HG03439 (cell line): ENCODE data around the gene LBHD1.
A peak's percentile ranks its signal among the peaks of the same experiment; 100 is the strongest.
"Not testable (repeated sequence)": the region's sequence is repeated elsewhere in the genome, so short reads cannot be mapped to it uniquely, and the experiment has no call there.

ENCODE experiments used
- ATAC-seq: cut with Tn5 transposase; IDR thresholded peaks from one replicate; pipeline ENCODE4 v1.9.1; 2021; ENCODE audit warnings: mild to moderate bottlenecking, moderate library complexity; ENCODE audit not compliant: unreplicated experiment

LBHD1 gene

DNA sequence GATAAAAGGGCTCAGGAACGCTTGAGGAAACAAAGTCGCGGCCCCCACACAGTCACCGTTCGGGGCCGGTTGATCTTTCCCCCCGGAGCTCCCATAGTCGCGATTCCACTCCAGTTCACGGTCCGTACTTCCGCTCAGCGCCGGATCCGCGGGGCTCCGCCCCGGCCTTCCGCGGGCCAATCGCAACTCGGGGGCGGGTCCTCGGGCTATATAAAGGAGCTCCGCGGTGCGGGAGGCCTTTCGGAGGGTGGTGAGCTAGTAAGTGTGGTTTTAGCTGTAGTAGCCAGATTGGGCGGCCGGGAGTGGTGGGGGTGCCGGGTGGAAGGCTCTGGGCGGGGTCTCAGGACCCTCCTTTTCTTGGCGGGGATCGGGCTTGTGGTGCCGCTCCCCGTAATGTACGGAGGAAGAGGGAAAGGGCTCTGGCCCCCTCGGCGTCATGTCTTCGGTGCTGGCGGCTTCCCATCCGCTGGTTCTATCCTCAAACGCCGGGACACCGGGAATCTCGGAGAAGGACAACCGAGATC is 6.9 kb downstream of the LBHD1 start, which contains the start of the genes C11orf98 and CSKMT:
Gene C11orf98, minus strand, starts transcription at position 136 of the 524 bp plus-strand sequence. Its CDS starts 41 bp downstream, at position 95.
Gene CSKMT, plus strand, starts transcription at position 238 of the 524 bp plus-strand sequence. CDS start 568 bp downstream, outside the sequence.
- peak; percentile 81 for ATAC-seq

DNA sequence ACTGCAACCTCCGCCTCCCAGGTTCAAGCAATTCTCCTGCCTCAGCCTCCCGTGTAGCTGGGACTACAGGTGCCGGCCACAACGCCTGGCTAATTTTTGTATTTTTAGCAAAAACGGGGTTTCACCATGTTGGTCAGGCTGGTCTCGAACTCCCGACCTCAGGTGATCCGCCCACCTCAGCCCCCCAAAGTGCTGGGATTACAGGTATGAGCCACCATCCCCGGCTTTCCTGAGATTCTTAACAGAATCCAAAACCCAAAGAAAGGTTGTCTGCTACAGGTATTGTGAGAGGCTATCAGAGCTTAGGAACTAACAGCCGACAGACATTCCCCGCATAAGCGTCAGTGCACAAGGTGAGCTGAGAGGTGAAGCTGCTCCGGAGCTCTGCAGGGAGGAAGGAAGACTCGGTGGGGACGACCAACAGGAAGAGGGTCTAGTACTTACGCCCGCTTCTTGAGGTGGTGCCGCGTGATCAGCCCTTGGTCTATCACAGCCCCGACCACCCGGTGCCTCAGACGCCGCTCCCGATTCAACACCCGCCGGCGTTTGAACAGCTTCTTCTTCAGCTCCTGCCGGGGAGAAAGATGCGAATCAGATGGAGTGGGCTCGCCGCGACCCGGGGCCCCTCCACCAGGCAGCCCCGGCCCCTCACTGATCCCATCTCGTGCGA is 7.5 kb downstream of the LBHD1 start:
- peak; percentile 28 for ATAC-seq

DNA sequence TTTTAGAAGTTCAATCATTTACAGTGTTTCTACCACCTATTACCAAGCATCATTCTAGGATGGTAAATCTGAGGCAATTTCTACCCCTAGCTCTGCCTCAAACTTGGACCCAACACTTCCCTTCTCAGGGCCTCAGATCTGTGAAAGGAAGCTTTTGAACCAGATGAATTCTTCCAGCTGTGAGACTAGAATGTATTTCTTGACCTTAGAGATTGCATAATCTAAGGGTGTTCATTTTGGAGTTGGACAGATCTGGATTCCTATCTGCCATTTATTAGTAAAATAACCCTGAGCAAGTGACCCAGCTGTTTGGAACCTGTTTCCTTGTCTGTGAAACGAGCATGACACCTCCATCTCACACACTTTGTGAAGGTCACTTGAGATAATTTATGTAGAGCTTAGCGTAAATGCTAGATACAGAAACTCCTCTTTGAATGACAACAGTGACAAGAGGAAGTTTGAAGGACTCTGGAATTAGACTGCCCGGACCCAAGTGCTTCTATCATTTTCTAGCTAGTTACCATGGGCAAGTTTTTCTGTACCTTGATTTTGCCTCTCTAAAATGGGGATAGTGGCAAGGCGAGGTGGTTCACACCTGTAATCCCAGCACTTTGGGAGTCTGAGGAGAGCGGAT is 15.2 kb downstream of the LBHD1 start:
- ATAC-seq, result no peak

DNA sequence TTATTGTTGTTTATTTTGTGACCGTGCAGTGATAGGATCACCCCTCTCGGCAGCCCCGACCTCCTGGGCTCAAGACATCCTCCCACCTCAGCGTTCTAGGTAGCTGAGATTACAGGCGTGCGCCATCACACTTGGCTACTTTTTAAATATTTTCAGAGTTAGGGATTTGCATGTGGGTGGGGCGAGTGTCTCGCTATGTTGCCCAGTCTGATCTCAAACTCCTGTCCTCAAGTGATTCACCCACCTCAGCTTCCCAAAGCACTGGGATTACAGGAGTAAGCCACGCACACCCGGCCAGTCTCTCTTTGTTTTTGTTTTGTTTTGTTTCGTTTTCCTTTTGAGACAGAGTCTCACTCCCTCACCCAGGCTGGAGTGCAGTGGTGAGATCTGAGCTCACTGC is 17.8 kb downstream of the LBHD1 start:
- ATAC-seq, result no peak

DNA sequence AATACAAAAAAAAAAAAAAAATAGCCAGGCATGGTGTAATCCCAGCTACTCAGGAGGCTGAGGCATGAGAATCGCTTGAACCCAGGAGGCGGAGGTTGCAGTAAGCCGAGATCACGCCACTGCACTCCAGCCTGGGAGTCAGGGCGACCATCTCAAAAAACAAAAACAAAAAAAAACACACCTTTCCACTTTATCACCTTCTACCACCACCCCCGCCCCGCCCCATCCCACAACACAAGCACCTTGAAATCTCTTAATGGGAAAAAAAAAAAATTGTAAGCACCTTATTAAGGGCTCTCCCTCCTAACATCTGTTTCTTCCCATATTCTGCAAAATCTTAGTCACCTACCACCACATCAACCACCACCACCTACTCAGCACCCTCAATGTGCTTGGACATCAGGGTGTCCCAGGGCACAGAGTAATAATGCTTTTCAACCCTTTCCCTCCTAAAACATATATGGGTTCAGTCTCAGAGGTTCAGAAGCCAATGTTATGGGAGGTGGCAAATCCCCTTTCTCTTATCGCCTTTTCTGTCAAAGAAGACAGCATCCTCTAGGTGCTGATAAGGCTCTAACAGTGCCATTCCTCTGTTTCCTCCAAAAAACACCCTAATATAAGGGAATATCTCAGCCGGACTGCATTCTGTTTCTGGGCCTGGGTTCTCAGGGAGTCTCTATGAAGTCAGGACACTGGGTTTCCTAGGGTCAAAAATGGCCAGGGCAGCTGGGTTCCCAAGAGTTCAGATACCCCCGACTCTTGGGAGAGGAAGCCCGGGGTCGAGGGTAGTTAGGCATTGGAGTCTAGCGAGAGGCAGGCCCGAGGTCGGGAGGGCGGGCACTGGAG is 19.7 kb downstream of the LBHD1 start:
- ATAC-seq, result peak; percentile 22

DNA sequence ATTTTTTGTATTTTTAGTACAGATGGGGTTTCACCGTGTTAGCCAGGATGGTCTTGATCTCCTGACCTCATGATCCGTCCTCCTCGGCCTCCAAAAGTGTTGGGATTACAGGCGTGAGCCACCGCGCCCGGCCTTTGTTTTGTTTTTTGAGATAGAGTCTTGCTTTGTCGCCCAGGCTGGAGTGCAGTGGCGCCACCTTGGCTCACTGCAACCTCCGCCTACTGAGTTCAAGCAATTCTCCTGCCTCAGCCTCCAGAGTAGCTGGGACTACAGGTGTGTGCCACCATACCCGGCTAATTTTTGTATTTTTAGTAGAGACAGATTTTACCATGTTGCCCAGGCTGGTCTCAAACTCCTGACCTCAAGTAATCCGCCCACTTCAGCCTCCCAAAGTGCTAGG is 21.8 kb downstream of the LBHD1 start:
- not testable (repeated sequence) for ATAC-seq

DNA sequence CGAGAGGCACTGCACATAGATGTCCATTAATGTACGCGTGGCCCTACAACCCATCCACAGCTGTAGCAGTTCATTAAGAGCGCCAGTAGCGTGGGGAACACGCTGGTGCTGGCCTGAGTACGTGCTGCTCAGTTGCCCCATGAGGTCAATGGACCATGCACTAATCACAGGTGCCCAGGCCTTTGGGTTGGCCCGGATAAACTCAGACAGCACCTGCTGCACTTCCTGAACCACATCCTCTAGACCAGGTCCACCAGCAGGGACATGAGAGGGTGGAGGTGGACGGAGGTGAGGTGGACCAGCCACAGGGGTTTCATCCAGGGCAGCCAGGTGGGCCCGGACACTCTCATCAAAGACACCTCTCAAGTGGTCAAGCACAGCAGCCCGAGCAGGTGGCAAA is 22.6 kb downstream of the LBHD1 start:
- no peak for ATAC-seq

DNA sequence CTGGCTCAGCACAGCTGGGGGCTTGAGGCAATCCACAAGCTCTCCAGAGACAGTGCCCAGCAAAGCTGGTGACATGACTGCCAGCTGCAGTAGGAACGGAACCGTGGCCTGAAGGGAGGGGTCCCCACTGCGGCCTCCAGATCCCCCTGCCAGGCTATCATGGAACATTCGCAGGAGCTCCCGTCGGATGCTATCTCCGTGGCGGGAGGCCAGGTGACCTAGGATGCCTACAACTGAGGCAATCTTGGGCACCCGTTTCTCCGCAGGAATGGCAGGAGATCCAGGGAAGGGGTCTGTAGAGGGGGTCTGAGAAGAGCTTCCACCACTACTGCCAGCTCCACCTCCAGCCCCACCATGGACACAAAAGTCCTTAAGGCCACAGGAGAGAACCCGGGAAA is 23.1 kb downstream of the LBHD1 start:
- no peak for ATAC-seq

DNA sequence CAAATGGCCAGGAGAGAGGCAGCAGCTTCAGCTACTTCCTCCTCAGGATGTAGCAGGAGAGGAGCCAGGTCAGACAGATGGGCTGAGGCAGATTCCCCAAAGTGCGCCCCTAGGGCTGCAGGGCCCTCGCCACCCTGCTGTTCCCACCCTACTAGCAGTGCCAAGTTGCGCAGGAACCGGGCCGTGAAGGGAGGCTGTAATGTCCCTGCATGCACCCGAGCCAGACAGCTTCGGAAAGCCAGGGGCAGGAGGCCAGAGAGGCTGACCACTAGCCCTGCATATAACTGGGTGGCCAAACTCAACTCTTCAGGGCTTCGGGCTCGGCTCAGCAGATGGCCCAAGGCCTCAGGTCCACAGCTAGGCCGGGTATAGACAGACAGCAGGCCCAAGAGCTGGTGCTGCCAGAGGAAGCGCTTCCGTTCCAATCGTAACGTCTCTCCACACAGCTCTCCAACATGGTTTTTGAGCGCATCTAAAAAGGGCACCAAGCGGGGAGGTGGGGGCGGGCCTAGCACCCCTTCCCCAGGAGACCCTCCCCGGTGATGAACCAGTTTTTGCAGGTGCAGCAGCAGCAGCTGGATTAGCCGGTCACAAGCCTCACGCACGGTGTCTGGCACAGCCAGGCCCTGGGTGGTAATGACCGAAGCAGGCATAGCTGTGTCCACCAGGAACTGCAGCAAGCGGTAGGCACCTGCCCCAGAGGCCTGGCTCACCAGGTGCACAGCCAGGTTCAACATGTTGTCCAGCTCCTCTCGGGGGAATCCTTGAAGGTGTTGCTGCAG is 23.7 kb downstream of the LBHD1 start:
- no peak for ATAC-seq

DNA sequence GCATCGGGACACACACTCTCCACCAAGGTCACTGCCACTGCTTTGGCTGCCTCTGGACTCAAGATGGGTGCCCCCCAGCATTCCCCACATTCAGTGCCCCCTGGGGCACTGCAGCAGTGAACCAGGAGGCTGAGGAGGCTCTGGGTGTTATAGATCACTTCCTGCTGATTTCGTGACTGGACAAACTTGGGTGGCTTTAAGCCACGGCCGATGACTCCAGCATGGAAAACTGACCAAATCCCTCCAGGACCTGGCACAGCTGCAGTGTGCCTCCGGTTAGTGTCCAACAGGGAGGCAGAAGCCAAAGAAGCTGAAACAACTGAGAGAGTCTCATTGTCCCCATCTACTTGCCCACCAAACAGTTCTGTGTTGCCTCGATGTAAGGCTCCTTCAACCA is 24.5 kb downstream of the LBHD1 start:
- ATAC-seq, result no peak

DNA sequence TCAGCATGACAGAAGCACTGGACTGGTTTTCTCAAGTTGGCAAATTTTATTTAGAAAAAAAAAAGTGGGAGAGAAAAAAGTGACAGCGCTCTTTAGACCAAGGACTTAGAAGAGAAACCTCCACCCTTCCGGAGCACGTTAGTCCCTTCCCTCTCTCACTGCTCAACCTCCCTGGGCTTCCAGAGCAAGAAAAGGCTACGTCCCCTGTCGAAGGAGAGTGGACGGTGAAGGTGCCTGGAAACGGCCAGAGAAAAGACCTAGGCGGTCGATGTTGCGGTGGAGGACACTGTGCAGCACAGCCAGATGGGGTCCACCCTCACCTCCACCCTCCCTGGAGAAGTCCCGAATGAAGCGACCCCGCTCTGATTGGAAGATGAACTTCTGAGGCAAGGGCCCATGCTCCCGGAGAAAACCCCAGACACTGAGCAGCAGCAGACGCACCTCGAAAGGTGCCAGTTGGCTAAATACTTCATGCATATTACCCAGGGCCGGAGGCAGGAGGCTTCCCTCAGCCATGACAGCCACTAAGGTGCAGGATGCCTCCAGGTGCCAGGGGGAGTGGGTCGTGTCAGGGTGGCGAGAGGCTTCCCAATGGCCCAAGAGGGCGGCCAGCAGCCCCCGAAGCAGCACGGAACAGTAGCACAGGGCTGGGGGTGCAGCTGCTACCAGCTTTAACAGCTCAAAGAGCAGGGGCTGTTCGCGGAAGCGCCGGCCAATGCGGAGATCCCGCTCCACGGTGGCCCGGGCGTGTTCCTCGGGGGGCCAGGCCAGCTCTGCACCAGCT is 25.1 kb downstream of the LBHD1 start:
- no peak for ATAC-seq

DNA sequence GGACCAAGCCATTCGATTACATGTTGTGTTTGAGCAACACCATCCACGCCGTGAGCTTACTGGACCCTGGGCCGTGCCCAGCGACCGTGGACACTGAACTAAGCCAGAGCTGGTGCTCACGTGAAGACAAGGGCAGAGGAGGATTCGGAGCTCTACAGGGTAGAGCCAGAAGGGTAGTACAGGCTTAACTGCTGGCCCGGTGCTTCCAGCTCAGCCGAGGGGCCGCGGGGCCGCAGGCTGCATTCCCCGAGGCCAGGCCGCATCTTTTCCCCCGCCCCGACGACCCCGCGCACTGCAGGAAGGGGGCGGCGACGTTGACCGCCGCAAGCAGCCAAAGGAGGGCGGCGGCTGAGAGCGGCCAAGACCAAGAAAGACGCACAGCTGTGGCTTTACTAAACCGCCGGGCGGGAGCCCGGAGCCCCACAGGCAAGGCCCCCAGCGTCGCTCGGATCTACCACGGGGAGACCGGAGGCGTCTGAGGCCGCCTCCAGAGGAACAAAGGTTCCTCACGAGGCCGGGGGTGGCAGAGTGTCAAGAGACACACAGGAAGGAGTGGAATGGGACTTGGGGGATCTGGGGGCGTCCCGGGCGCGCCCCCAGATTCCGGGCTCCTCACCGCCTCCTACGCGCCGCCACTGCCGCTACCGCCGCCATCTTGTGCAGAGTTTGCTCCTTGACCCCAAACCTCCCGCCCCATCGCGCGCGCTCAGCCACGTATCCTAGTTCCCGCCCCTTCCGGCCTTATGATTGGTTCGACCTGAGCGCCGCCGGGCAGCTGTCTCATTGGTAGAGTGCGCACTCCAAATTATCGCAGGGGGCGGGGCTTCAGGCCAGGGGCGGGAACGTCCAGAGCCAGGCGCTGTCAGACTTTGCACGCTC is 25.9 kb downstream of the LBHD1 start, which contains the start of gene GANAB:
Gene GANAB, minus strand, starts transcription at position 668 of the 879 bp plus-strand sequence. Its CDS starts 14 bp downstream, at position 654.
- peak; percentile 92 for ATAC-seq

DNA sequence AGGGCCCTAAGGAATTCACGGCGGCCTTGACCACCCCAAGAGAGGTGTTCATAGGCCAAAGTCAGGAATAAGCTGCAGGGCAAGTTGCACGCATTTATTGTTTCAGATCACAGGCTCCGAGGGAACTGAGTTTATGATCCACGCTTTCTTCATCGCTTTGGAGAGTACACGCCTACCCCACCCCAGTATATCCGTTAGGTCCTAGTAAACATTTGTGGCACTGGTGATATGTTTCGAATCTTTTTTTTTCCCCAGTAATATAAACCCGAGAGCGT is 26.5 kb downstream of the LBHD1 start:
- ATAC-seq, result no peak

DNA sequence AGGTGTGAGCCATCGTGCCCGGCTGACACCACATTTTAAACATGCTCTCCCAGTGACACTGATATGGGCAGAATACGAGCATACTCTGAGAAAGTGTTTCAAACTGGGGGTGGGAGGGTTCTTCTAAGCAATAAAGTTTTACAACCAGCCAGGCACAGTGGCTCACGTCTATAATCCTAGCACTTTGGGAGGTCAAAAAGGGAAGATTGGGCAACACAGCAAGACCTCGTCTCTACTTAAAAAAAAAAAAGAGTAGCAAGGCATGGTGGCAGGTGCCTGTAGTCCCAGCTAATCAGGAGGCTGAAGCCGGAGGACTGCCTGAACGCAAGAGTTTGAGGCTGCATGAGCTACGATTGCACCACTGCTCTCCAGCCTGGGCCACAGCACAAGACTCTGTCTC is 27.8 kb downstream of the LBHD1 start:
- no peak for ATAC-seq

DNA sequence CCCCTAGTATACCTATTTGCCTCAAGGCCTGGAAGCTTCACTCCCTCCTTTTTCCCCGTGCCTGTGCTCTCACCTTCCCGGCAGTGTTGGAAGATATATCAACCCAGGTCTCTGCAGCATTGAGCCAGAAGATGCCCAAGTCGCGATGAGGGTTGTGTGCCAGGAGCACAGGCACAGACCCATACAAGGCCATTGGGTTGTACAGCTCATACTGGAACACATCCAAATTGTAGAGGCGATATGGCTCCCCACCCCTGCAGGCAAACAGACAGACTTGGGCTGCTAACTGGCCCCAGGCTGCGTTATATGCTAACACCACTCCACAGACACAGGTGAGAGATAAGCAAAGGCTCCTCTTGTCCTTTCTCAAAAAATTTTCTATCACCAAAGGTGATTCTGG is 39.6 kb downstream of the LBHD1 start:
- ATAC-seq, result no peak

DNA sequence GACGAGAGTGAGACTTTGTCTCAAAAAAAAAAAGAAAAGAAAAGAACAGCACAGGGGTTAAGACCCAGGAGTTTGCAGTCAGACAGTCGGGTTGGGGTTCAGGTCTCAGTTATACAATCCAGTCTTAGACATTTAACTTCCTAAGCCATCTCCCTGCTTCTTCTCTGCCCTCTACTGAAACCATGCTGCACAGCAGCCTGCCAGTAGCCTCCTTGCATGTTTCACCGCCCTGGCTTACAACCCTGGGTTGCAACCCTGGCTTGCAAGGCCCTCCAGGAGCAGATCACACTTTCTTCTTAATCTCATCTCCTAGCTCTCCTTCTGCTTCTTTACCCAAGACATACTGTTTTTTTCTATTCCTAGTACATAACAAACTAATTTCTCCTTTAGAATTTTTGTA is 44.4 kb downstream of the LBHD1 start:
- no peak for ATAC-seq

DNA sequence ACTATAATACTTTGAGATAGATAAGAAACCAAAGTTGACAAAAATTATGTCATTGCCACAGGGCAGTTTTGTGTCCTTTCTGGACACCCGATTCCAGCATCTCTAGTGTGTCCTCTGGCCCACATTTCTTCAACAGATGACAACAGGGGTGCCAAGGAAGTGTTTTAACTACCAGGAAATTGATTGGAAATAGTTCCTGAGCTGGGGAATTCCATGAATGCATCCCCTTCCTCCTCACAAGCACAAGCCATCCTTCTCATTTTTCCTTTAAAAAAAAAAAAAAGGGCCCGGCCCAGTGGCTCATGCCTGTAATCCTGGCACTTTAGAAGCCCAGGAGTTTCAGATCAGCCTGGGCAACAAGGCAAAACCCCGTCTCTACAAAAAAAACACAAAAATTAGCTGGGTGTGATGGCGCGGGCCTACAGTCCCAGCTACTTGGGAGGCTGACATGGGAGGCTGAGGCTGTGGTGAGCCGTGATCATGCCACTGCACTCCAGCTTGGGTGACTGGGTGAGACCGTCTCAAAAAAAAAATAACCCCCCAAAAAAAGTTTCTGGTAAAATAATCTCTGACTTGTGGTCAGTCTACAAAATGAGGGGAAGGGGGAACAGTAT is 49.5 kb downstream of the LBHD1 start:
- no peak for ATAC-seq
